Gastrocnemius medialis (tissue), 4 donors: ENCODE results near the gene AOC1. TPM values are rescaled to one million over a fixed set of nuclear protein-coding genes. Genes with fewer than 3 reads are reported as not detected.

Source experiments
- ATAC-seq, 2 donors: fragments of 150-250 bp; one replicate each; pipeline ENCODE4 v1.9.1; 2016
- DNase-seq, 2 donors: peaks; one replicate each; pipeline ENCODE4 v3.0.0-alpha.2; 2019
- H3K27ac ChIP-seq, 4 donors: fragments of 200-600 bp; sonication (generic); 1 replicate in 1 of 4; 2 replicates in 3 of 4; pipeline ENCODE4 v1.5.1; 2016 to 2018; ENCODE audit warnings: mild to moderate bottlenecking in 2 of 4, moderate library complexity in 1 of 4
- H3K27me3 ChIP-seq, 3 donors: fragments of 200-600 bp; sonication (generic) in 2 of 3; 1 replicate in 1 of 3; 2 replicates in 2 of 3; pipeline versions ENCODE4 v1.5.1 to v1.6.0; 2016 to 2019; ENCODE audit warnings: mild to moderate bottlenecking in 1 of 3, moderate library complexity in 1 of 3
- H3K36me3 ChIP-seq, 2 donors: fragments of 200-600 bp; sonication (generic) in 1 of 2; one replicate each; pipeline ENCODE4 v1.5.1; 2017 to 2018
- H3K4me1 ChIP-seq, 2 donors: fragments of 200-600 bp; sonication (generic) in 1 of 2; one replicate each; pipeline ENCODE4 v1.5.1; 2016 to 2017; ENCODE audit warnings: mild to moderate bottlenecking in 2 of 2
- H3K4me3 ChIP-seq, 4 donors: fragments of 200-600 bp; sonication (generic) in 3 of 4; 1 replicate in 1 of 4; 2 replicates in 3 of 4; pipeline ENCODE4 v1.5.1; 2016 to 2019; ENCODE audit warnings: mild to moderate bottlenecking in 2 of 4
- H3K9me3 ChIP-seq, 3 donors: fragments of 200-600 bp; sonication (generic) in 2 of 3; 1 replicate in 1 of 3; 2 replicates in 2 of 3; pipeline ENCODE4 v1.5.1; 2016 to 2019
- POLR2A ChIP-seq, 2 donors: fragments of 450-650 bp; IDR thresholded peaks; one replicate each; pipeline ENCODE4 v1.6.1; 2017; ENCODE audit warnings: antibody characterized with exemption in 2 of 2, mild to moderate bottlenecking in 2 of 2, moderate library complexity in 2 of 2
- in situ Hi-C, 4 donors: fragments of 200-750 bp; cut with MboI; loops; one replicate each; pipeline versions ENCODE4 v1.15.0 to v1.8.0; 2017; ENCODE audit warnings: low sequenced_read_pairs in 4 of 4
- intact Hi-C: fragments of 100-400 bp; cut with DNase I; formaldehyde crosslinking; loops from one replicate; pipeline ENCODE4 v1.15.1; 2023; ENCODE audit warnings: low total_unique reads
- total RNA-seq, 4 donors: library from RNA; depleted of rRNA; stranded (reverse); fragments of >200 nt; gene quantifications; one replicate each; pipeline versions ENCODE4 v1.1.0 to v1.2.3, GENCODE V29; 2016
- TF ChIP-seq, protein P1 (sequence below), 5 experiments: fragments of 450-650 bp in 3 of 5; fragments of 200-600 bp in 2 of 5; sonication (generic) in 2 of 5; IDR thresholded peaks in 4 of 5; conservative IDR thresholded peaks in 1 of 5; 1 replicate in 4 of 5; 2 replicates in 1 of 5; pipeline ENCODE4 v1.5.1; 2016 to 2019; ENCODE audit warnings: antibody characterized with exemption in 5 of 5, mild to moderate bottlenecking in 3 of 5, moderate library complexity in 3 of 5

Gene AOC1
- total RNA-seq, 4 donors from 2014 or later = 1.6 TPM; not detected in 3

DNA sequence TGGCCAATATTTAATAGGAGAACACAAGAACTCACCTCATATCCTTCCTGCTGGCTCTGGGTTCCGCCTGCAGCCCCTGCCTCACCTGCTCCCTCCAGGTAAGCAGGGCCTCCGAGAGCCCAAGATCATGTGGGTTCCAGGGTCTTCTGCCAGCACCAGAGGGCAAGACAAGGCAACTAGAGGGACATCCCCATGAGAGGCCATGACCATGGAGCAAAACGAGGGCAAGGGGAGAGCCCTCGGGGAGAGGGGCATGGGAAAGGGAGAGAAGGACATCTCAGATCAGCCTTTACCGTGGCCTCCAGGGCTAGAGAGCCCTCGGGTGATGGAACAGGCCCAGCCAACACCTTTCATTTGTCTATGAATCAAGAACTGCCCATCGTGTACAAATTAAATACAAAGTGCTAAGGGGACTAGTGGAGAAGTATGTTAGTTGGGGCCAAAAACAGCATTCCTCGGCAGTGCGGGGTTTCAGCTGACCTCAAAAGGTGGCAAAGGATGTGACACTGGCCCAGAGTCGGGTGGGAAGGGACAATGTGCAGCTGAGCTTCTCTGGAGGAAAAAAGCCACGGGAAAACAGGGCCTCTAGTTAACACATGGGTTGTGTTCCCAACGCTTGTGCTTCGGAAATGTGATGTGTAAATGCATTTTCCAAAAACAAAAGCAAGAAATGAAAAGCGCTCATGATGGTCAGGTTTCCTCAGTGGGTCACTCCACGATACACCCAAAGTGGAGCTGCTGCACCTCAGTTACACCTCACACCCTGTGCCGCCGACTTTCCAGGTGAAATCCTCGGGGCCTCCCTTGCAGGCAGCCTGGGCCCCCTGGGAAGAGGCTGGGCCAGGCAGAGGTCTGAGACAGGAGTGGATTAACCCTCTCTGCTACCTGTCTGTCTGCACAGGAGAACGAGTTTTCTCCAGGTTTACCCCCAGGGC is 2.0 kb downstream of the AOC1 start:
- H3K27me3 ChIP-seq = peaks cover 0 to 10% (median 0%) of the 10 kb centered on the region in 3 donors
- intact Hi-C loops = no loop called here

DNA sequence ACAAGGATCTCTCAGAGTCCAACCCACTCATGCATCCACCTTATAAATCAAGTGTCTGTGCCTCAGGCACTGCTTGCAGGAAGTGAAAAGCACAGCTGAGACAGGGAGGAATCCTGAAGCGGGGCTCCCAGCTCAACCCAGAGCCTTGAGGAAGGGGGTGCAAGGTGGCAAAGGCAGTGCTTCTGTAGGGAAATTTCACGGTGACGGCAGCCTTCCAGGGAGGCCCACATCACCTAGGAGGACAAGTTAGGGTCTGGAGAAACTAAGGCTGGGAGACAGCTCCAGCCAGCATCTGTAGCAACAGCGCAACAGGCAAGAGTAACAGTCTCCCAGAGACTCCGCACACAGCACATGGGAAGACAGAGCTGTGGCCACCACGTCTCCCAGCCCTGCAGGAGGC is 2.7 kb downstream of the AOC1 start:
- ATAC-seq (no peak), DNase-seq (no peak)
- H3K4me1 ChIP-seq = no peaks in the 10 kb centered on the region
- no peak for TF ChIP-seq POLR2A (IDR thresholded peaks at IDR 0.05)
- TF ChIP-seq, protein P1, sequence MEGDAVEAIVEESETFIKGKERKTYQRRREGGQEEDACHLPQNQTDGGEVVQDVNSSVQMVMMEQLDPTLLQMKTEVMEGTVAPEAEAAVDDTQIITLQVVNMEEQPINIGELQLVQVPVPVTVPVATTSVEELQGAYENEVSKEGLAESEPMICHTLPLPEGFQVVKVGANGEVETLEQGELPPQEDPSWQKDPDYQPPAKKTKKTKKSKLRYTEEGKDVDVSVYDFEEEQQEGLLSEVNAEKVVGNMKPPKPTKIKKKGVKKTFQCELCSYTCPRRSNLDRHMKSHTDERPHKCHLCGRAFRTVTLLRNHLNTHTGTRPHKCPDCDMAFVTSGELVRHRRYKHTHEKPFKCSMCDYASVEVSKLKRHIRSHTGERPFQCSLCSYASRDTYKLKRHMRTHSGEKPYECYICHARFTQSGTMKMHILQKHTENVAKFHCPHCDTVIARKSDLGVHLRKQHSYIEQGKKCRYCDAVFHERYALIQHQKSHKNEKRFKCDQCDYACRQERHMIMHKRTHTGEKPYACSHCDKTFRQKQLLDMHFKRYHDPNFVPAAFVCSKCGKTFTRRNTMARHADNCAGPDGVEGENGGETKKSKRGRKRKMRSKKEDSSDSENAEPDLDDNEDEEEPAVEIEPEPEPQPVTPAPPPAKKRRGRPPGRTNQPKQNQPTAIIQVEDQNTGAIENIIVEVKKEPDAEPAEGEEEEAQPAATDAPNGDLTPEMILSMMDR (IDR thresholded peaks at IDR 0.05 in 4 of 5, conservative IDR thresholded peaks at IDR 0.05 in 1 of 5) = no peak
- intact Hi-C loops = no loop called here
- no peak overlapping the region for H3K27ac ChIP-seq
- peaks cover 0 to 10% (median 0%) of the 10 kb centered on the region in 3 donors for H3K27me3 ChIP-seq
- no peak overlapping the region for H3K4me3 ChIP-seq
- in situ Hi-C loops = no loop called here
- H3K36me3 ChIP-seq = no peaks in the 10 kb centered on the region
- no peaks in the 10 kb centered on the region for H3K9me3 ChIP-seq

More for the DNA sequence above, 2.0 kb downstream of the AOC1 start:
- Histone ChIP-seq H3K4me3 (no peak overlapping the region), H3K4me1 (no peaks in the 10 kb centered on the region), H3K27ac (no peak overlapping the region), H3K36me3 (no peaks in the 10 kb centered on the region), H3K9me3 (no peaks in the 10 kb centered on the region)
- DNase-seq = no peak
- in situ Hi-C loops = no loop called here
- TF ChIP-seq, protein P1 (IDR thresholded peaks at IDR 0.05 in 4 of 5, conservative IDR thresholded peaks at IDR 0.05 in 1 of 5) = no peak
- no peak for TF ChIP-seq POLR2A (IDR thresholded peaks at IDR 0.05)
- ATAC-seq = no peak

DNA sequence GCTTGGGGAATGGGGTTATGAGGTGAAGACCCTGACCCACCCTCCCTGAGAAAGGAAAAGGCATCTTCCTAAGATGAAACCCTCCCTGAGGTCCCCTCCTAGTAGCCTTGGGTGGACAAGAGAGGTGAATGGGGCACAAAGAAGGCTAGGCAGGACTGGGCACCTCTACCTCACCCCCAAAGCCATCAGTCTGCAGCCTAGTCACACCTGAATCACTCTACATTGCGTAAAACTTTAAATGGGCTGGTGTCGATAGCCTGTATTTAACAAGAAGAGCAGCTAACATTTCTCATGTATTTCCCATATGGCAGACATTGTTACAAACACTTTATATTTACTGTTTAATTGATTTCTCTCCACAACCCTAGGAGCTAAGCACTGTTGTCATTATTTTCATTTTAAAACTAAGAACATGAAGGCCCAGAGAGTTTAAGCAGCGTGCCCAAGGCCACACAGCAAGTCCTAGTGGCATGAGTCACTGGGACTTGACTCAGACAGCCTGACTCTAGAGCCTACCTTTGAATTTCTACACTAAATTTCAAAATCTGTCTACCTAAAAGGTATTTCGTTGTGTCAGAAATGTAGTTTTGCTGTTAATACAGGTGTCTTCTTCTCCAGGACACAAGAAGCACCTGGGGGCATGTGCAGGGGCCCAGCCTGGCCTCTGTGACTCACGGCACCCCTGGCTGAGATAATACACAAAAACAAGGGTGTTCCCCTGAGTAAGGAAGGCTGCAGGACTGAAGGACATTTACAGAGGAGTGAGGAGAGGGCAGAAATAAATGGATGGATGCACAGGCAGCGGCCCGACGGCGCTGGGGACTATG is 3.4 kb downstream of the AOC1 start:
- Histone ChIP-seq H3K4me3 (no peak overlapping the region), H3K27me3 (peaks cover 0 to 12% (median 0%) of the 10 kb centered on the region in 3 donors), H3K27ac (no peak overlapping the region), H3K36me3 (no peaks in the 10 kb centered on the region), H3K4me1 (no peaks in the 10 kb centered on the region), H3K9me3 (no peaks in the 10 kb centered on the region)
- DNase-seq = no peak
- intact Hi-C loops (no loop called here), in situ Hi-C loops (no loop called here)
- TF ChIP-seq, protein P1 (IDR thresholded peaks at IDR 0.05 in 4 of 5, conservative IDR thresholded peaks at IDR 0.05 in 1 of 5) = no peak
- no peak for TF ChIP-seq POLR2A (IDR thresholded peaks at IDR 0.05)
- no peak for ATAC-seq

DNA sequence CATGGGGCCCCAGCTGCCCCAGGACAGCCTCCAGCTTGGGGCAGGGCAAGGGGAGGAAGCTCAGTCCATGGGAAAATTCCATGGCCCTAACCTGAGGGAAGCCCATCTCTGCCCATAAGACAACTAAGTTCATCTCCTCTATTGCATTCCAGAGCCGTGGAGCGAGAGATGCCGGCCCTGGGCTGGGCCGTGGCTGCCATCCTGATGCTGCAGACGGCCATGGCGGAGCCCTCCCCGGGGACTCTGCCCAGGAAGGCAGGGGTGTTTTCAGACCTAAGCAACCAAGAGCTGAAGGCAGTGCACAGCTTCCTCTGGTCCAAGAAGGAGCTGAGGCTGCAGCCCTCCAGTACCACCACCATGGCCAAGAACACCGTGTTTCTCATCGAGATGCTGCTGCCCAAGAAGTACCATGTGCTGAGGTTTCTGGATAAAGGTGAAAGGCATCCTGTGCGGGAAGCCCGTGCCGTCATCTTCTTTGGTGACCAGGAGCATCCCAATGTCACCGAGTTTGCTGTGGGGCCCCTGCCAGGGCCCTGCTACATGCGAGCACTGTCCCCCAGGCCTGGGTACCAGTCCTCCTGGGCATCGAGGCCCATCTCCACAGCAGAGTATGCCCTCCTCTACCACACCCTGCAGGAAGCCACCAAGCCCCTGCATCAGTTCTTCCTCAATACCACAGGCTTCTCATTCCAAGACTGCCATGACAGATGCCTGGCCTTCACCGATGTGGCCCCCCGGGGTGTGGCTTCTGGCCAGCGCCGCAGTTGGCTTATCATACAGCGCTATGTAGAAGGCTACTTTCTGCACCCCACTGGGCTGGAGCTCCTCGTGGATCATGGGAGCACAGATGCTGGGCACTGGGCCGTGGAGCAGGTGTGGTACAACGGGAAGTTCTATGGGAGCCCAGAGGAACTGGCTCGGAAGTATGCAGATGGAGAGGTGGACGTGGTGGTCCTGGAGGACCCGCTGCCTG is 4.3 kb downstream of the AOC1 start:
- Histone ChIP-seq H3K36me3 (no peaks in the 10 kb centered on the region), H3K27ac (no peak overlapping the region), H3K9me3 (no peaks in the 10 kb centered on the region), H3K4me1 (no peaks in the 10 kb centered on the region), H3K27me3 (peaks cover 0 to 10% (median 0%) of the 10 kb centered on the region in 3 donors), H3K4me3 (no peak overlapping the region)
- ATAC-seq (no peak), DNase-seq (no peak)
- intact Hi-C loops = no loop called here
- no peak for TF ChIP-seq POLR2A (IDR thresholded peaks at IDR 0.05)
- TF ChIP-seq, protein P1 (IDR thresholded peaks at IDR 0.05 in 4 of 5, conservative IDR thresholded peaks at IDR 0.05 in 1 of 5) = no peak
- in situ Hi-C loops = no loop called here
